T-helper 17 cell (primary cell): ENCODE results near the gene NOL7. TPM values are rescaled to one million over a fixed set of nuclear protein-coding genes. Genes with fewer than 3 reads are reported as not detected.

ENCODE experiments used
- ATAC-seq: fragments of 150-1000 bp; cut with Tn5 transposase; 2 replicates; pipeline ENCODE4 v1.10.0; 2021; ENCODE audit warnings: mild to moderate bottlenecking, moderate library complexity
- DNase-seq, 3 donors: peaks; one replicate each; pipeline versions ENCODE4 v3.0.0 to v3.0.0-alpha.2; 2020 to 2021
- H3K9me3 ChIP-seq: one replicate; pipeline ENCODE4 v1.7.0; 2013; ENCODE audit warnings: low read length, mild to moderate bottlenecking; ENCODE audit not compliant: control insufficient read depth, poor library complexity, severe bottlenecking
- H3K27ac Mint-ChIP-seq: one replicate; pipeline ENCODE4 v1.8.0; 2022; ENCODE audit warnings: mild to moderate bottlenecking, moderate library complexity, mixed read lengths
- H3K27me3 Mint-ChIP-seq: one replicate; pipeline ENCODE4 v1.8.0; 2022; ENCODE audit warnings: mixed read lengths
- H3K36me3 Mint-ChIP-seq: one replicate; pipeline ENCODE4 v1.8.0; 2022; ENCODE audit warnings: low read depth, mixed read lengths
- H3K4me1 Mint-ChIP-seq: one replicate; pipeline ENCODE4 v1.8.0; 2022; ENCODE audit warnings: mild to moderate bottlenecking, mixed read lengths
- H3K4me3 Mint-ChIP-seq: one replicate; pipeline ENCODE4 v1.8.0; 2022; ENCODE audit warnings: mild to moderate bottlenecking, moderate library complexity, mixed read lengths
- total RNA-seq, 4 donors: library from RNA in 2 of 4; stranded (reverse) in 2 of 4; gene quantifications; one replicate each; pipeline ENCODE4 v1.2.3 and lab custom pipeline; 2022 to 2026

The NOL7 gene
- total RNA-seq, 2 donors from 2014 or later: 44.3 to 47.0 TPM

- DNase-seq: no peak
- no peaks in the 10 kb centered on the region for H3K9me3 ChIP-seq
- Mint-ChIP-seq H3K27ac (no peak overlapping the region), H3K4me1 (peaks cover 5% of the 10 kb centered on the region), H3K4me3 (no peak overlapping the region), H3K27me3 (no peaks in the 10 kb centered on the region), H3K36me3 (peaks cover 3% of the 10 kb centered on the region)
- ATAC-seq: no peak
Observed at GRCh38 chr6:13581700-13582229, 33.4 kb upstream of the NOL7 start.

- H3K4me1 Mint-ChIP-seq: peaks cover 5% of the 10 kb centered on the region
- DNase-seq: no peak
- no peak overlapping the region for H3K27ac Mint-ChIP-seq
- H3K4me3 Mint-ChIP-seq: no peak overlapping the region
- no peaks in the 10 kb centered on the region for H3K27me3 Mint-ChIP-seq
- no peak for ATAC-seq
- H3K9me3 ChIP-seq: no peaks in the 10 kb centered on the region
- no peaks in the 10 kb centered on the region for H3K36me3 Mint-ChIP-seq
Observed at GRCh38 chr6:13586603-13587542, 28.3 kb upstream of the NOL7 start.

- H3K9me3 ChIP-seq: no peaks in the 10 kb centered on the region
- H3K4me3 Mint-ChIP-seq: no peak overlapping the region
- ATAC-seq: no peak
- DNase-seq: no peak
- peak overlapping the region; percentile 11 for H3K27ac Mint-ChIP-seq
- no peaks in the 10 kb centered on the region for H3K27me3 Mint-ChIP-seq
- H3K36me3 Mint-ChIP-seq: peaks cover 4% of the 10 kb centered on the region
- H3K4me1 Mint-ChIP-seq: peaks cover 5% of the 10 kb centered on the region
Observed at GRCh38 chr6:13589801-13590200, 25.3 kb upstream of the NOL7 start.

GRCh38 chr6:13590574-13591153, 24.5 kb upstream of the NOL7 start:
- DNase-seq (no peak), ATAC-seq (no peak)
- Mint-ChIP-seq H3K27me3 (no peaks in the 10 kb centered on the region), H3K4me3 (no peak overlapping the region), H3K36me3 (peaks cover 4% of the 10 kb centered on the region), H3K27ac (no peak overlapping the region), H3K4me1 (peaks cover 5% of the 10 kb centered on the region)
- H3K9me3 ChIP-seq: no peaks in the 10 kb centered on the region

GRCh38 chr6:13591205-13591921, 23.8 kb upstream of the NOL7 start:
- DNase-seq: no peak
- H3K9me3 ChIP-seq: no peaks in the 10 kb centered on the region
- peaks cover 4% of the 10 kb centered on the region for H3K36me3 Mint-ChIP-seq
- H3K27me3 Mint-ChIP-seq: no peaks in the 10 kb centered on the region
- no peak overlapping the region for H3K4me3 Mint-ChIP-seq
- ATAC-seq: no peak
- peaks cover 5% of the 10 kb centered on the region for H3K4me1 Mint-ChIP-seq
- no peak overlapping the region for H3K27ac Mint-ChIP-seq

- Mint-ChIP-seq H3K36me3 (peaks cover 10% of the 10 kb centered on the region), H3K27me3 (no peaks in the 10 kb centered on the region)
- no peak for ATAC-seq
Observed at GRCh38 chr6:13593103-13593502, 22.0 kb upstream of the NOL7 start.

GRCh38 chr6:13593720-13594119, 21.4 kb upstream of the NOL7 start:
- H3K36me3 Mint-ChIP-seq: peaks cover 13% of the 10 kb centered on the region
- H3K9me3 ChIP-seq: no peaks in the 10 kb centered on the region
- peaks cover 8% of the 10 kb centered on the region for H3K4me1 Mint-ChIP-seq
- ATAC-seq: no peak
- H3K4me3 Mint-ChIP-seq: no peak overlapping the region
- no peak for DNase-seq
- peak overlapping the region; percentile 37 for H3K27ac Mint-ChIP-seq
- no peaks in the 10 kb centered on the region for H3K27me3 Mint-ChIP-seq

More at GRCh38 chr6:13593103-13593502, 22.0 kb upstream of the NOL7 start:
- H3K9me3 ChIP-seq: no peaks in the 10 kb centered on the region
- no peak for DNase-seq
- peak overlapping the region; percentile 37 for H3K27ac Mint-ChIP-seq
- H3K4me3 Mint-ChIP-seq: no peak overlapping the region
- H3K4me1 Mint-ChIP-seq: peaks cover 5% of the 10 kb centered on the region

GRCh38 chr6:13597073-13597472, 18.1 kb upstream of the NOL7 start:
- H3K36me3 Mint-ChIP-seq: peaks cover 15% of the 10 kb centered on the region
- DNase-seq: no peak
- H3K4me3 Mint-ChIP-seq: no peak overlapping the region
- H3K27me3 Mint-ChIP-seq: no peaks in the 10 kb centered on the region
- peak overlapping the region; percentile 32 for H3K27ac Mint-ChIP-seq
- H3K4me1 Mint-ChIP-seq: peaks cover 8% of the 10 kb centered on the region
- no peaks in the 10 kb centered on the region for H3K9me3 ChIP-seq
- ATAC-seq: no peak

- no peak for ATAC-seq
- no peak overlapping the region for H3K4me3 Mint-ChIP-seq
- DNase-seq: no peak
- H3K4me1 Mint-ChIP-seq: peaks cover 8% of the 10 kb centered on the region
- no peak overlapping the region for H3K27ac Mint-ChIP-seq
- H3K9me3 ChIP-seq: no peaks in the 10 kb centered on the region
- H3K36me3 Mint-ChIP-seq: peaks cover 17% of the 10 kb centered on the region
- no peaks in the 10 kb centered on the region for H3K27me3 Mint-ChIP-seq
Observed at GRCh38 chr6:13600036-13600435, 15.1 kb upstream of the NOL7 start.

- no peak for DNase-seq
- Mint-ChIP-seq H3K4me1 (peaks cover 2% of the 10 kb centered on the region), H3K27me3 (no peaks in the 10 kb centered on the region), H3K4me3 (no peak overlapping the region), H3K27ac (no peak overlapping the region), H3K36me3 (peaks cover 15% of the 10 kb centered on the region)
- ATAC-seq: no peak
- H3K9me3 ChIP-seq: no peaks in the 10 kb centered on the region
Observed at GRCh38 chr6:13604135-13604534, 11.0 kb upstream of the NOL7 start.

GRCh38 chr6:13604546-13605416, 10.4 kb upstream of the NOL7 start:
- ATAC-seq (no peak), DNase-seq (no peak)
- peaks cover 15% of the 10 kb centered on the region for H3K36me3 Mint-ChIP-seq
- no peak overlapping the region for H3K27ac Mint-ChIP-seq
- no peak overlapping the region for H3K4me3 Mint-ChIP-seq
- no peaks in the 10 kb centered on the region for H3K27me3 Mint-ChIP-seq
- H3K9me3 ChIP-seq: no peaks in the 10 kb centered on the region
- H3K4me1 Mint-ChIP-seq: peaks cover 2% of the 10 kb centered on the region

- Mint-ChIP-seq H3K27ac (peak overlapping the region; percentile 77), H3K4me3 (no peak overlapping the region), H3K36me3 (peaks cover 13% of the 10 kb centered on the region), H3K27me3 (no peaks in the 10 kb centered on the region), H3K4me1 (peaks cover 4% of the 10 kb centered on the region)
- no peaks in the 10 kb centered on the region for H3K9me3 ChIP-seq
- ATAC-seq (no peak), DNase-seq (no peak)
Observed at GRCh38 chr6:13605634-13606033, 9.5 kb upstream of the NOL7 start.
